ENCODE data around the gene SASS6. TPM values are rescaled to one million over a fixed set of nuclear protein-coding genes. Genes with fewer than 3 reads are reported as not detected.

The SASS6 gene
- total RNA-seq, 1 donor from 2014 or later = 3.6 TPM

DNA sequence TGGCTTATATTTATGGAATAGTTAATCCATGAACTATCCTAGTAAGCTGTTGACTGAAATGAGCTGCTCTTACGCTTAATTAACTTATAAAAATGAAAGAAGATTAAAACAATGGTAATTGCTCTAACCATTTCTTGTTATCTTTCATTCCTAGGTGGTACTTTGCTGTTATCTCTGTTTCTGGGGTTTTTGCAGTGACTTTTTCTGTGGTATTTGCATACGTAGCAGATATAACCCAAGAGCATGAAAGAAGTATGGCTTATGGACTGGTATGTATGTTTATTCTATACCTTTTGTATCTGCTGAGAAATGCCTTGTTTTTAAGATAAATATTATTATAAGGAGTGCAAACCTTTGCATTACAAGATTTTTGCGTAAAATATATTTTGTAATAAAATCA, 71.0 kb downstream of the SASS6 start:
- peaks cover 38% of the 10 kb centered on the region for H3K79me2 ChIP-seq (ENCODE audit: insufficient read depth, low read length)
- Mint-ChIP-seq H3K36me3 (ENCODE audit: low read depth, unreplicated experiment) (peaks cover 6% of the 10 kb centered on the region), H3K4me3 (ENCODE audit: unreplicated experiment) (no peak overlapping the region), H3K27ac (ENCODE audit: unreplicated experiment) (no peak overlapping the region), H3K4me1 (ENCODE audit: low read depth, unreplicated experiment) (no peaks in the 10 kb centered on the region), H3K27me3 (ENCODE audit: low read depth, unreplicated experiment) (no peaks in the 10 kb centered on the region), H3K9me3 (ENCODE audit: unreplicated experiment) (no peaks in the 10 kb centered on the region)
- H3K4me3 ChIP-seq (ENCODE audit: insufficient read depth, low read depth, low read length) = no peak overlapping the region
- no peaks in the 10 kb centered on the region for H3K9me3 ChIP-seq (ENCODE audit: insufficient read depth, low read depth, low read length)
- H3K27me3 ChIP-seq (ENCODE audit: insufficient read depth, low read length) = no peaks in the 10 kb centered on the region
- H4K20me1 ChIP-seq (ENCODE audit: insufficient read depth, low read length) = peaks cover 17% of the 10 kb centered on the region
- H3K36me3 ChIP-seq (ENCODE audit: insufficient read depth, low read length) = peaks cover 22% of the 10 kb centered on the region
- FAIRE-seq (no peak), DNase-seq (ENCODE audit: low read depth) (no peak)
- H3K4me1 ChIP-seq (ENCODE audit: insufficient read depth, low read length) = no peaks in the 10 kb centered on the region
- no peak overlapping the region for H2AFZ ChIP-seq (ENCODE audit: low read depth, low read length)
- H3K4me2 ChIP-seq (ENCODE audit: low read length) = no peak overlapping the region
- TF ChIP-seq, protein P1, sequence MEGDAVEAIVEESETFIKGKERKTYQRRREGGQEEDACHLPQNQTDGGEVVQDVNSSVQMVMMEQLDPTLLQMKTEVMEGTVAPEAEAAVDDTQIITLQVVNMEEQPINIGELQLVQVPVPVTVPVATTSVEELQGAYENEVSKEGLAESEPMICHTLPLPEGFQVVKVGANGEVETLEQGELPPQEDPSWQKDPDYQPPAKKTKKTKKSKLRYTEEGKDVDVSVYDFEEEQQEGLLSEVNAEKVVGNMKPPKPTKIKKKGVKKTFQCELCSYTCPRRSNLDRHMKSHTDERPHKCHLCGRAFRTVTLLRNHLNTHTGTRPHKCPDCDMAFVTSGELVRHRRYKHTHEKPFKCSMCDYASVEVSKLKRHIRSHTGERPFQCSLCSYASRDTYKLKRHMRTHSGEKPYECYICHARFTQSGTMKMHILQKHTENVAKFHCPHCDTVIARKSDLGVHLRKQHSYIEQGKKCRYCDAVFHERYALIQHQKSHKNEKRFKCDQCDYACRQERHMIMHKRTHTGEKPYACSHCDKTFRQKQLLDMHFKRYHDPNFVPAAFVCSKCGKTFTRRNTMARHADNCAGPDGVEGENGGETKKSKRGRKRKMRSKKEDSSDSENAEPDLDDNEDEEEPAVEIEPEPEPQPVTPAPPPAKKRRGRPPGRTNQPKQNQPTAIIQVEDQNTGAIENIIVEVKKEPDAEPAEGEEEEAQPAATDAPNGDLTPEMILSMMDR (IDR thresholded peaks at IDR 0.05; ENCODE audit: insufficient read depth, low read depth, low read length) = no peak
- no peak for TF ChIP-seq EZH2 (IDR thresholded peaks at IDR 0.05; ENCODE audit: insufficient read depth, low read length)
- H3K9ac ChIP-seq (ENCODE audit: low read length) = no peak overlapping the region
- no peak overlapping the region for H3K27ac ChIP-seq (ENCODE audit: low read depth, low read length)

DNA sequence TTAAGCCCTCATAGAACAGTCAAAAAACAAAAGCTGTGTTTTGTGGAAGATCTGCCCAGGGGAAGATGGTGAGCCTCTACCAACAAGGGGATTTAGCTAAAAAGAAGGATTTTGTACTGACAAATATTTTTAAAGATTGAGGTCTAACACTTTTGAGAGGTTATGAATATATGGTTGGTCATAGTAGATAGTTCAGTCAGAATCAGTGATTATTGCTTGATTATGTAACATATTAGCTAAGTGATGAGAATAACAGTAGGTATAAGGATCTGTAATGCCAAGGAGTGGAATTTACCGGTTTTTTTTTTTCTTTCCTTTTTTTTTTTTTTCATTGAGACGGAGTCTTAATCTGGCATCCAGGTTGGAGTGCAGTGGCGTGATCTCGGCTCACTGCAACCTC, 79.0 kb downstream of the SASS6 start:
- no peaks in the 10 kb centered on the region for H3K4me1 ChIP-seq (ENCODE audit: insufficient read depth, low read length)
- peaks cover 40% of the 10 kb centered on the region for H4K20me1 ChIP-seq (ENCODE audit: insufficient read depth, low read length)
- Mint-ChIP-seq H3K9me3 (ENCODE audit: unreplicated experiment) (no peaks in the 10 kb centered on the region), H3K4me1 (ENCODE audit: low read depth, unreplicated experiment) (peaks cover 9% of the 10 kb centered on the region), H3K36me3 (ENCODE audit: low read depth, unreplicated experiment) (peaks cover 1% of the 10 kb centered on the region), H3K4me3 (ENCODE audit: unreplicated experiment) (no peak overlapping the region), H3K27ac (ENCODE audit: unreplicated experiment) (no peak overlapping the region), H3K27me3 (ENCODE audit: low read depth, unreplicated experiment) (no peaks in the 10 kb centered on the region)
- H3K27ac ChIP-seq (ENCODE audit: low read depth, low read length) = no peak overlapping the region
- H3K9ac ChIP-seq (ENCODE audit: low read length) = no peak overlapping the region
- no peak overlapping the region for H3K4me2 ChIP-seq (ENCODE audit: low read length)
- H3K36me3 ChIP-seq (ENCODE audit: insufficient read depth, low read length) = peaks cover 3% of the 10 kb centered on the region
- no peak overlapping the region for H2AFZ ChIP-seq (ENCODE audit: low read depth, low read length)
- H3K9me3 ChIP-seq (ENCODE audit: insufficient read depth, low read depth, low read length) = no peaks in the 10 kb centered on the region
- H3K4me3 ChIP-seq (ENCODE audit: insufficient read depth, low read depth, low read length) = no peak overlapping the region
- TF ChIP-seq, protein P1 (IDR thresholded peaks at IDR 0.05; ENCODE audit: insufficient read depth, low read depth, low read length) = no peak
- no peak for TF ChIP-seq EZH2 (IDR thresholded peaks at IDR 0.05; ENCODE audit: insufficient read depth, low read length)
- DNase-seq (ENCODE audit: low read depth) (no peak), FAIRE-seq (no peak)
- H3K27me3 ChIP-seq (ENCODE audit: insufficient read depth, low read length) = no peaks in the 10 kb centered on the region
- H3K79me2 ChIP-seq (ENCODE audit: insufficient read depth, low read length) = peaks cover 75% of the 10 kb centered on the region

- no peak overlapping the region for H2AFZ ChIP-seq (ENCODE audit: low read depth, low read length)
- H4K20me1 ChIP-seq (ENCODE audit: insufficient read depth, low read length) = peaks cover 46% of the 10 kb centered on the region
- no peak for DNase-seq (ENCODE audit: low read depth)
- H3K36me3 ChIP-seq (ENCODE audit: insufficient read depth, low read length) = peaks cover 3% of the 10 kb centered on the region
- no peaks in the 10 kb centered on the region for H3K9me3 Mint-ChIP-seq (ENCODE audit: unreplicated experiment)
- no peak overlapping the region for H3K4me3 ChIP-seq (ENCODE audit: insufficient read depth, low read depth, low read length)
- H3K36me3 Mint-ChIP-seq (ENCODE audit: low read depth, unreplicated experiment) = peaks cover 1% of the 10 kb centered on the region
- H3K79me2 ChIP-seq (ENCODE audit: insufficient read depth, low read length) = peaks cover 75% of the 10 kb centered on the region
- no peak for TF ChIP-seq EZH2 (IDR thresholded peaks at IDR 0.05; ENCODE audit: insufficient read depth, low read length)
- TF ChIP-seq, protein P1 (IDR thresholded peaks at IDR 0.05; ENCODE audit: insufficient read depth, low read depth, low read length) = no peak
- no peaks in the 10 kb centered on the region for H3K27me3 Mint-ChIP-seq (ENCODE audit: low read depth, unreplicated experiment)
- no peak overlapping the region for H3K27ac ChIP-seq (ENCODE audit: low read depth, low read length)
- H3K4me2 ChIP-seq (ENCODE audit: low read length) = no peak overlapping the region
- no peak overlapping the region for H3K4me3 Mint-ChIP-seq (ENCODE audit: unreplicated experiment)
- no peaks in the 10 kb centered on the region for H3K4me1 ChIP-seq (ENCODE audit: insufficient read depth, low read length)
- no peaks in the 10 kb centered on the region for H3K27me3 ChIP-seq (ENCODE audit: insufficient read depth, low read length)
- H3K9me3 ChIP-seq (ENCODE audit: insufficient read depth, low read depth, low read length) = no peaks in the 10 kb centered on the region
- no peak overlapping the region for H3K9ac ChIP-seq (ENCODE audit: low read length)
- FAIRE-seq = no peak
- peaks cover 12% of the 10 kb centered on the region for H3K4me1 Mint-ChIP-seq (ENCODE audit: low read depth, unreplicated experiment)
- no peak overlapping the region for H3K27ac Mint-ChIP-seq (ENCODE audit: unreplicated experiment)
These were observed 79.6 kb downstream of the SASS6 start for GRCh38 chr1:100053119-100053518.

Measured in astrocyte (in vitro differentiated cells and primary cell).